ENCODE measurements around the gene DEPP1. TPM values are rescaled to one million over a fixed set of nuclear protein-coding genes. Genes with fewer than 3 reads are reported as not detected.

The DEPP1 gene
- total and polyA plus RNA-seq, 2 of the 13 experiments (the other 11 are each of a cell fraction or from before 2014, with no cell fraction given), result 14.8 to 270 TPM

GRCh38 chr10:44952779-44953231, 25.8 kb downstream of the DEPP1 start (continued):
- peak; percentile 24; the same call in 1 of the 2 replicates for TF ChIP-seq ZNF124 (CRISPR knock-in tag; IDR thresholded peaks at IDR 0.05)
- TF ChIP-seq TEAD3 (CRISPR knock-in tag; optimal IDR thresholded peaks at IDR 0.05; ENCODE audit: borderline replicate concordance), result peak; percentile 96
- TF ChIP-seq NR2C2 (CRISPR knock-in tag; IDR thresholded peaks at IDR 0.05; ENCODE audit: borderline replicate concordance), result no peak
- TF ChIP-seq POLR2A (IDR thresholded peaks at IDR 0.05; ENCODE audit: insufficient read depth in 1 of 2, low read depth in 2 of 2, low read length in 2 of 2), result 0 out of 4 replicates have a peak, but pooled peaks of 1 of the 2 experiments have one; percentile 24
- TF ChIP-seq NKX3-1 (CRISPR knock-in tag; IDR thresholded peaks at IDR 0.05), result no peak
- TF ChIP-seq, protein P1, sequence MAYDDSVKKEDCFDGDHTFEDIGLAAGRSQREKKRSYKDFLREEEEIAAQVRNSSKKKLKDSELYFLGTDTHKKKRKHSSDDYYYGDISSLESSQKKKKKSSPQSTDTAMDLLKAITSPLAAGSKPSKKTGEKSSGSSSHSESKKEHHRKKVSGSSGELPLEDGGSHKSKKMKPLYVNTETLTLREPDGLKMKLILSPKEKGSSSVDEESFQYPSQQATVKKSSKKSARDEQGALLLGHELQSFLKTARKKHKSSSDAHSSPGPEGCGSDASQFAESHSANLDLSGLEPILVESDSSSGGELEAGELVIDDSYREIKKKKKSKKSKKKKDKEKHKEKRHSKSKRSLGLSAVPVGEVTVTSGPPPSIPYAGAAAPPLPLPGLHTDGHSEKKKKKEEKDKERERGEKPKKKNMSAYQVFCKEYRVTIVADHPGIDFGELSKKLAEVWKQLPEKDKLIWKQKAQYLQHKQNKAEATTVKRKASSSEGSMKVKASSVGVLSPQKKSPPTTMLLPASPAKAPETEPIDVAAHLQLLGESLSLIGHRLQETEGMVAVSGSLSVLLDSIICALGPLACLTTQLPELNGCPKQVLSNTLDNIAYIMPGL (CRISPR knock-in tag; IDR thresholded peaks at IDR 0.05; ENCODE audit: borderline replicate concordance in 1 of 2, low read depth in 1 of 2), result 0 out of 4 replicates have a peak, but pooled peaks of 1 of the 2 experiments have one; percentile 32
- TF ChIP-seq EED (CRISPR knock-in tag; IDR thresholded peaks at IDR 0.05), result no peak
- TF ChIP-seq ZNF784 (CRISPR knock-in tag; IDR thresholded peaks at IDR 0.05; ENCODE audit: borderline replicate concordance), result no peak
- TF ChIP-seq LBX2 (CRISPR knock-in tag; IDR thresholded peaks at IDR 0.05; ENCODE audit: borderline replicate concordance), result no peak
- peak; percentile 35; the same call in 1 of the 2 replicates for TF ChIP-seq CREM (IDR thresholded peaks at IDR 0.05)
- TF ChIP-seq CREM (CRISPR knock-in tag; IDR thresholded peaks at IDR 0.05), result no peak
- TF ChIP-seq BCL6 (CRISPR knock-in tag; IDR thresholded peaks at IDR 0.05), result peak; percentile 91
- TF ChIP-seq SAP130 (CRISPR knock-in tag; IDR thresholded peaks at IDR 0.05; ENCODE audit: low read depth), result peak; percentile 61
- no peak for TF ChIP-seq SOX13 (IDR thresholded peaks at IDR 0.05)
- TF ChIP-seq SOX13 (CRISPR knock-in tag; conservative IDR thresholded peaks at IDR 0.05 in 1 of 2, IDR thresholded peaks at IDR 0.05 in 1 of 2), result peak in 1 of 2 experiments; percentile 66; a peak in 2 of 4 replicates
- no peak for TF ChIP-seq EHMT2 (IDR thresholded peaks at IDR 0.05; ENCODE audit: borderline replicate concordance, low read depth, low read length)
- TF ChIP-seq SOX5 (CRISPR knock-in tag; IDR thresholded peaks at IDR 0.05; ENCODE audit: borderline replicate concordance), result peak; percentile 58; the same call in 1 of the 2 replicates
- TF ChIP-seq HMG20A (CRISPR knock-in tag; IDR thresholded peaks at IDR 0.05; ENCODE audit: borderline replicate concordance), result peak; percentile 73; the same call in 1 of the 2 replicates
- 0 out of 2 replicates have a peak, but pooled peaks have one; percentile 36 for TF ChIP-seq ZNF614 (CRISPR knock-in tag; IDR thresholded peaks at IDR 0.05; ENCODE audit: borderline replicate concordance)
- TF ChIP-seq ZNF264 (CRISPR knock-in tag; IDR thresholded peaks at IDR 0.05), result no peak
- TF ChIP-seq MED1 (CRISPR knock-in tag; IDR thresholded peaks at IDR 0.05), result 0 out of 2 replicates have a peak, but pooled peaks have one; percentile 14
- TF ChIP-seq, protein P2, sequence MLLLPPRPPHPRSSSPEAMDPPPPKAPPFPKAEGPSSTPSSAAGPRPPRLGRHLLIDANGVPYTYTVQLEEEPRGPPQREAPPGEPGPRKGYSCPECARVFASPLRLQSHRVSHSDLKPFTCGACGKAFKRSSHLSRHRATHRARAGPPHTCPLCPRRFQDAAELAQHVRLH (CRISPR knock-in tag; IDR thresholded peaks at IDR 0.05; ENCODE audit: borderline replicate concordance, low read depth), result peak; percentile 51; the same call in 1 of the 2 replicates
- TF ChIP-seq GATAD2A (CRISPR knock-in tag; IDR thresholded peaks at IDR 0.05), result peak; percentile 66
- TF ChIP-seq RXRA (CRISPR knock-in tag; IDR thresholded peaks at IDR 0.05), result peak; percentile 83
- peak; percentile 38 for TF ChIP-seq TCF7 (IDR thresholded peaks at IDR 0.05; ENCODE audit: low read depth)
- TF ChIP-seq ZNF143 (CRISPR knock-in tag; IDR thresholded peaks at IDR 0.05), result peak; percentile 57; the same call in 1 of the 2 replicates
- no peak for TF ChIP-seq KDM3A (CRISPR knock-in tag; IDR thresholded peaks at IDR 0.05; ENCODE audit: low read depth)
- peak; percentile 72; the same call in 1 of the 2 replicates for TF ChIP-seq ZNF652 (CRISPR knock-in tag; IDR thresholded peaks at IDR 0.05; ENCODE audit: borderline replicate concordance, low read depth)
- peak; percentile 48; the same call in 1 of the 2 replicates for TF ChIP-seq FOXA3 (CRISPR knock-in tag; IDR thresholded peaks at IDR 0.05)
- TF ChIP-seq XRCC5 (optimal IDR thresholded peaks at IDR 0.05; ENCODE audit: low read length), result peak; percentile 15
